Cardiac muscle cell (in vitro differentiated cells and primary cell): Measurements from ENCODE around the gene GALNT10. TPM values are rescaled to one million over a fixed set of nuclear protein-coding genes. Genes with fewer than 3 reads are reported as not detected.
A peak's percentile ranks its signal among the peaks of the same experiment; 100 is the strongest.
"Not testable (repeated sequence)": the region's sequence is repeated elsewhere in the genome, so short reads cannot be mapped to it uniquely, and the experiment has no call there.

Source experiments
- DNase-seq, 2 donors: peaks; one replicate each; pipeline versions ENCODE4 v3.0.0 to v3.0.0-alpha.2; 2010 to 2017; ENCODE audit warnings: low read depth in 1 of 2, low spot score in 1 of 2
- H3K27ac ChIP-seq: fragments of 200-600 bp; sonication (generic); 2 replicates; pipeline ENCODE4 v1.5.1; 2016
- H3K27me3 ChIP-seq: fragments of 200-600 bp; sonication (generic); 2 replicates; pipeline ENCODE4 v1.6.0; 2016; ENCODE audit warnings: control low read depth
- H3K36me3 ChIP-seq: fragments of 200-600 bp; sonication (generic); 2 replicates; pipeline ENCODE4 v1.5.1; 2016; ENCODE audit warnings: control low read depth
- H3K4me1 ChIP-seq: fragments of 200-600 bp; sonication (generic); 2 replicates; pipeline ENCODE4 v1.8.1; 2017; ENCODE audit warnings: low read depth, mild to moderate bottlenecking, mixed run types
- H3K4me3 ChIP-seq: fragments of 200-600 bp; sonication (generic); 2 replicates; pipeline ENCODE4 v1.5.1; 2016; ENCODE audit warnings: mild to moderate bottlenecking
- H3K9me3 ChIP-seq: fragments of 200-600 bp; sonication (generic); 2 replicates; pipeline ENCODE4 v1.5.1; 2017; ENCODE audit warnings: low read depth, mild to moderate bottlenecking, control low read depth
- CTCF ChIP-seq: IDR thresholded peaks from 2 replicates; pipeline ENCODE4 v1.5.1; 2012; ENCODE audit warnings: low read depth, mild to moderate bottlenecking, low read length
- polyA plus RNA-seq: library from polyadenylated mRNA; unstranded; fragments of >200 nt; fragmentation: Nextera tagmentation; extraction: Ambion mirVana; gene quantifications from 2 replicates; pipeline ENCODE4 v1.2.1, GENCODE V29; 2016
- total RNA-seq: library from RNA; depleted of rRNA; stranded (reverse); fragments of >200 nt; gene quantifications from 2 replicates; pipeline ENCODE4 v1.2.3, GENCODE V29; 2016

The GALNT10 gene
- total and polyA plus RNA-seq, 2 experiments from 2014 or later, result 8.2 TPM

- no peak for TF ChIP-seq CTCF
- H3K36me3 ChIP-seq, result no peaks in the 10 kb centered on the region
- no peak for DNase-seq
- no peaks in the 10 kb centered on the region for H3K9me3 ChIP-seq
- H3K27me3 ChIP-seq, result no peaks in the 10 kb centered on the region
- no peak overlapping the region for H3K4me3 ChIP-seq
- H3K27ac ChIP-seq, result no peak overlapping the region
- peaks cover 9% of the 10 kb centered on the region for H3K4me1 ChIP-seq
These were observed 42.9 kb upstream of the GALNT10 start for GRCh38 chr5:154147666-154148065.

GRCh38 chr5:154150471-154150870 is 40.1 kb upstream of the GALNT10 start:
- H3K4me3 ChIP-seq, H3K9me3 ChIP-seq, H3K36me3 ChIP-seq, H3K4me1 ChIP-seq, H3K27me3 ChIP-seq: not testable (repeated sequence)
- H3K27ac ChIP-seq, result peak overlapping the region; percentile 57
- DNase-seq, result peak in 1 of 2 donors; percentile 49

GRCh38 chr5:154157483-154158378 is 32.8 kb upstream of the GALNT10 start:
- H3K4me1 ChIP-seq, result peaks cover 2% of the 10 kb centered on the region
- peak; percentile 40 for TF ChIP-seq CTCF
- no peaks in the 10 kb centered on the region for H3K36me3 ChIP-seq
- no peak overlapping the region for H3K4me3 ChIP-seq
- no peaks in the 10 kb centered on the region for H3K9me3 ChIP-seq
- DNase-seq, result peak in 1 of 2 donors; percentile 13
- peaks cover 8% of the 10 kb centered on the region for H3K27me3 ChIP-seq
- H3K27ac ChIP-seq, result no peak overlapping the region

- peaks cover 2% of the 10 kb centered on the region for H3K4me1 ChIP-seq
- H3K9me3 ChIP-seq, result no peaks in the 10 kb centered on the region
- H3K27ac ChIP-seq, result no peak overlapping the region
- no peak for TF ChIP-seq CTCF
- DNase-seq, result no peak
- H3K36me3 ChIP-seq, result no peaks in the 10 kb centered on the region
- no peak overlapping the region for H3K4me3 ChIP-seq
- H3K27me3 ChIP-seq, result peaks cover 8% of the 10 kb centered on the region
These were observed 32.2 kb upstream of the GALNT10 start for GRCh38 chr5:154158379-154158737.

- Histone ChIP-seq H3K27ac (no peak overlapping the region), H3K4me1 (peaks cover 2% of the 10 kb centered on the region), H3K27me3 (peaks cover 8% of the 10 kb centered on the region), H3K9me3 (no peaks in the 10 kb centered on the region), H3K4me3 (no peak overlapping the region), H3K36me3 (no peaks in the 10 kb centered on the region)
- no peak for TF ChIP-seq CTCF
- peak in 1 of 2 donors; percentile 26 for DNase-seq
These were observed 31.2 kb upstream of the GALNT10 start for GRCh38 chr5:154159343-154159742.

GRCh38 chr5:154162539-154163151 is 27.9 kb upstream of the GALNT10 start:
- H3K4me3 ChIP-seq, result no peak overlapping the region
- H3K27ac ChIP-seq, result no peak overlapping the region

More at GRCh38 chr5:154162539-154163151, 27.9 kb upstream of the GALNT10 start:
- Histone ChIP-seq H3K4me1 (peaks cover 6% of the 10 kb centered on the region), H3K27me3 (peaks cover 22% of the 10 kb centered on the region), H3K9me3 (no peaks in the 10 kb centered on the region), H3K36me3 (no peaks in the 10 kb centered on the region)
- no peak for DNase-seq
- TF ChIP-seq CTCF, result no peak
